Neural crest cell (in vitro differentiated cells): ENCODE results near the gene ZNF501. TPM values are rescaled to one million over a fixed set of nuclear protein-coding genes. Genes with fewer than 3 reads are reported as not detected.

Experiments used
- DNase-seq: peaks from one replicate; pipeline ENCODE4 v3.0.0; 2021; ENCODE audit warnings: low read depth, mixed read lengths, low spot score
- H3K27ac Mint-ChIP-seq: one replicate; pipeline ENCODE4 v1.8.0; 2021; ENCODE audit warnings: mild to moderate bottlenecking, mixed read lengths; ENCODE audit not compliant: unreplicated experiment
- H3K27me3 Mint-ChIP-seq: 2 replicates; pipeline ENCODE4 v1.8.0; 2021; ENCODE audit warnings: low read depth, mild to moderate bottlenecking, mixed read lengths
- H3K36me3 Mint-ChIP-seq: 2 replicates; pipeline ENCODE4 v1.8.0; 2021; ENCODE audit warnings: low read depth, mild to moderate bottlenecking, mixed read lengths
- H3K4me1 Mint-ChIP-seq: 2 replicates; pipeline ENCODE4 v1.8.0; 2021; ENCODE audit warnings: mixed read lengths
- H3K4me3 Mint-ChIP-seq: one replicate; pipeline ENCODE4 v1.8.0; 2021; ENCODE audit warnings: mild to moderate bottlenecking, mixed read lengths
- H3K9me3 Mint-ChIP-seq: 2 replicates; pipeline ENCODE4 v1.8.0; 2021; ENCODE audit warnings: mixed read lengths
- total RNA-seq: library from RNA; stranded (reverse); gene quantifications from 2 replicates; pipeline ENCODE4 v1.2.1, GENCODE V29; 2021
- TF ChIP-seq, protein P1 (sequence below): fragments of 200-600 bp; sonication (generic); conservative IDR thresholded peaks from 2 replicates; pipeline ENCODE4 v1.5.0; 2021; ENCODE audit warnings: antibody characterized with exemption, mild to moderate bottlenecking

The ZNF501 gene
- total RNA-seq, 1 donor from 2014 or later, result 5.3 TPM

DNA sequence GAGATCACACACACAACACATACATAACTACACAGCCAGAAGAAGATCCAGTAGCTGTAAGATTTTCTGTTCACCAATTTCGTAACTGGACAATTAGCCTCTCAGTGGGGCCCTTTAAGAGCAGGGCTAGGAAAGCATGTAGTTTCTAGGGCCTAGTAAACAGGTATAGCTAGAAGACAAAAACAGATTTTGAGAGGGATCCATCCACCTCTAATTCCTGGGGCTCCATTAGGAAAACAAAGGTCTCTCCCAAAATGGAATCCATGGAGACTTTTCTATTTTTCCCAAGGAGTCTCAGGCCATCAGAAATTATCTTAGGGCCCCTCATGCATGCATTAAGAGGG is 42.6 kb downstream of the ZNF501 start:
- H3K9me3 Mint-ChIP-seq, result peaks cover 20% of the 10 kb centered on the region
- TF ChIP-seq, protein P1, sequence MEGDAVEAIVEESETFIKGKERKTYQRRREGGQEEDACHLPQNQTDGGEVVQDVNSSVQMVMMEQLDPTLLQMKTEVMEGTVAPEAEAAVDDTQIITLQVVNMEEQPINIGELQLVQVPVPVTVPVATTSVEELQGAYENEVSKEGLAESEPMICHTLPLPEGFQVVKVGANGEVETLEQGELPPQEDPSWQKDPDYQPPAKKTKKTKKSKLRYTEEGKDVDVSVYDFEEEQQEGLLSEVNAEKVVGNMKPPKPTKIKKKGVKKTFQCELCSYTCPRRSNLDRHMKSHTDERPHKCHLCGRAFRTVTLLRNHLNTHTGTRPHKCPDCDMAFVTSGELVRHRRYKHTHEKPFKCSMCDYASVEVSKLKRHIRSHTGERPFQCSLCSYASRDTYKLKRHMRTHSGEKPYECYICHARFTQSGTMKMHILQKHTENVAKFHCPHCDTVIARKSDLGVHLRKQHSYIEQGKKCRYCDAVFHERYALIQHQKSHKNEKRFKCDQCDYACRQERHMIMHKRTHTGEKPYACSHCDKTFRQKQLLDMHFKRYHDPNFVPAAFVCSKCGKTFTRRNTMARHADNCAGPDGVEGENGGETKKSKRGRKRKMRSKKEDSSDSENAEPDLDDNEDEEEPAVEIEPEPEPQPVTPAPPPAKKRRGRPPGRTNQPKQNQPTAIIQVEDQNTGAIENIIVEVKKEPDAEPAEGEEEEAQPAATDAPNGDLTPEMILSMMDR, result no peak
- H3K4me3 Mint-ChIP-seq, result peak overlapping the region; percentile 29
- no peak overlapping the region for H3K27ac Mint-ChIP-seq
- H3K4me1 Mint-ChIP-seq, result no peaks in the 10 kb centered on the region
- DNase-seq, result no peak
- H3K36me3 Mint-ChIP-seq, result peaks cover 75% of the 10 kb centered on the region
- H3K27me3 Mint-ChIP-seq, result no peaks in the 10 kb centered on the region

DNA sequence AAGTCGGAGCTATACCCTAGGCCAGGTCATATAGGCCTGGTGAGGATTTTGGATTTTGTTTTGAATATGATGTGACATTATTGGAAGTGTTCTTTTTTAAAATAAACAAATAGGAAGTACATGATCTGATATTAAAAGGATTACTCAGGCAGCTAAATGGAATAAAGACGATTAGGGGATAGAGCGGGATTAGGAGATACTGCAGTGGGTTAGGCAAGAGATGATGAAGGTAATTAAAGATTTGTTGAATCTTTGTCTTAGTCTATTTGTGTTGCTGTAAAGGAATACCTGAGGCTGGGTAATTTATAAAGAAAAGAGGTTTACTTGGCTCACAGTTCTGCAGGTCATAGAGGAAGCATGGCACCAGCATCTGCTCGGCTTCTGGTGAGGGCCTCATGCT is 53.5 kb downstream of the ZNF501 start:
- TF ChIP-seq, protein P1, result no peak
- H3K4me1 Mint-ChIP-seq, result no peaks in the 10 kb centered on the region
- no peaks in the 10 kb centered on the region for H3K27me3 Mint-ChIP-seq
- no peak overlapping the region for H3K4me3 Mint-ChIP-seq
- H3K36me3 Mint-ChIP-seq, result peaks cover 33% of the 10 kb centered on the region
- DNase-seq, result no peak
- H3K9me3 Mint-ChIP-seq, result no peaks in the 10 kb centered on the region
- H3K27ac Mint-ChIP-seq, result no peak overlapping the region

Other genes with a start within 250 kb of the ZNF501 start
- 17.3 and 21.0 TPM in 2 replicates for gene ZKSCAN7, start 174.4 kb upstream of the ZNF501 start, total RNA-seq
- 26.1 and 29.8 TPM in 2 replicates for gene ZNF660, start 144.7 kb upstream of the ZNF501 start, total RNA-seq
- 47.4 and 48.4 TPM in 2 replicates for gene ZNF197, start 104.6 kb upstream of the ZNF501 start, total RNA-seq
- 23.0 and 24.5 TPM in 2 replicates for gene ZNF35, start 80.9 kb upstream of the ZNF501 start, total RNA-seq
- not detected in 2 replicates for gene ZNF502, start 17.0 kb upstream of the ZNF501 start, total RNA-seq
- gene KIAA1143, start 32.0 kb downstream of the ZNF501 start, total RNA-seq, result 36.6 and 44.8 TPM in 2 replicates
- gene KIF15, start 32.2 kb downstream of the ZNF501 start, total RNA-seq, result 49.0 and 51.3 TPM in 2 replicates
- 8.0 and 9.5 TPM in 2 replicates for gene TMEM42, start 132.3 kb downstream of the ZNF501 start, total RNA-seq
- not detected in 2 replicates for gene TGM4, start 145.0 kb downstream of the ZNF501 start, total RNA-seq
- gene ZDHHC3, start 246.5 kb downstream of the ZNF501 start, total RNA-seq, result 56.7 and 62.2 TPM in 2 replicates
- 50.7 and 55.6 TPM in 2 replicates for gene EXOSC7, start 246.6 kb downstream of the ZNF501 start, total RNA-seq